H9 (cell line): ENCODE results near the gene LAMB1. TPM values are rescaled to one million over a fixed set of nuclear protein-coding genes. Genes with fewer than 3 reads are reported as not detected.

Experiments used
- DNase-seq: peaks from one replicate; pipeline ENCODE4 v3.0.0-alpha.2; 2017
- H2AFZ ChIP-seq: one replicate; pipeline ENCODE4 v1.6.1; 2013; ENCODE audit warnings: mild to moderate bottlenecking, low read length, control low read depth, moderate library complexity
- H2AK5ac ChIP-seq: 2 replicates; pipeline ENCODE4 v1.6.1; 2013; ENCODE audit warnings: low read length, control low read depth, mixed read lengths; ENCODE audit not compliant: insufficient read length
- H2BK120ac ChIP-seq: one replicate; pipeline ENCODE4 v1.6.1; 2013; ENCODE audit warnings: low read depth, mild to moderate bottlenecking, low read length, control low read depth, inconsistent platforms; ENCODE audit not compliant: poor library complexity, severe bottlenecking
- H2BK12ac ChIP-seq: 2 replicates; pipeline ENCODE4 v1.6.1; 2013; ENCODE audit warnings: low read length, control low read depth, mixed read lengths, low read depth; ENCODE audit not compliant: insufficient read length
- H2BK15ac ChIP-seq: 2 replicates; pipeline ENCODE4 v1.6.1; 2013; ENCODE audit warnings: low read depth, low read length, control low read depth
- H2BK20ac ChIP-seq: one replicate; pipeline ENCODE4 v1.6.1; 2013; ENCODE audit warnings: low read depth, mild to moderate bottlenecking, low read length, control low read depth, inconsistent platforms; ENCODE audit not compliant: poor library complexity, severe bottlenecking
- H2BK5ac ChIP-seq: 2 replicates; pipeline ENCODE4 v1.6.1; 2013; ENCODE audit warnings: low read length, control low read depth, mixed read lengths; ENCODE audit not compliant: insufficient read length
- H3K14ac ChIP-seq: 2 replicates; pipeline ENCODE4 v1.6.1; 2013; ENCODE audit warnings: low read length, control low read depth; ENCODE audit not compliant: insufficient read depth
- H3K18ac ChIP-seq: 2 replicates; pipeline ENCODE4 v1.6.1; 2013; ENCODE audit warnings: low read depth, mild to moderate bottlenecking, mixed read lengths, low read length, control low read depth; ENCODE audit not compliant: insufficient read length
- H3K23ac ChIP-seq: 2 replicates; pipeline ENCODE4 v1.6.1; 2013; ENCODE audit warnings: low read length, control low read depth, mixed read lengths, low read depth; ENCODE audit not compliant: insufficient read length
- H3K23me2 ChIP-seq: 2 replicates; pipeline ENCODE4 v1.6.1; 2013; ENCODE audit warnings: low read depth, mild to moderate bottlenecking, mixed read lengths, low read length, control low read depth; ENCODE audit not compliant: insufficient read length, poor library complexity, severe bottlenecking
- H3K27ac ChIP-seq: 2 replicates; pipeline ENCODE4 v1.5.1; 2013; ENCODE audit warnings: low read length, control low read depth, mixed read lengths, low read depth; ENCODE audit not compliant: insufficient read length
- H3K27me3 ChIP-seq: 2 replicates; pipeline ENCODE4 v1.6.1; 2013; ENCODE audit warnings: low read length, control low read depth, inconsistent platforms; ENCODE audit not compliant: insufficient read depth
- H3K4ac ChIP-seq: 2 replicates; pipeline ENCODE4 v1.6.1; 2013; ENCODE audit warnings: low read depth, mild to moderate bottlenecking, control low read depth, inconsistent platforms, low read length, moderate library complexity
- H3K4me1 ChIP-seq: 2 replicates; pipeline ENCODE4 v1.6.1; 2013; ENCODE audit warnings: low read length, control low read depth, inconsistent platforms; ENCODE audit not compliant: insufficient read depth
- H3K4me2 ChIP-seq: 2 replicates; pipeline ENCODE4 v1.6.1; 2013; ENCODE audit warnings: low read length, control low read depth, mixed read lengths; ENCODE audit not compliant: insufficient read length, insufficient read depth
- H3K56ac ChIP-seq: 2 replicates; pipeline ENCODE4 v1.6.1; 2013; ENCODE audit warnings: low read depth, mild to moderate bottlenecking, mixed read lengths, low read length, control low read depth; ENCODE audit not compliant: insufficient read length
- H3K79me1 ChIP-seq: 2 replicates; pipeline ENCODE4 v1.6.1; 2013; ENCODE audit warnings: low read depth, mild to moderate bottlenecking, moderate library complexity, low read length, control low read depth, inconsistent platforms; ENCODE audit not compliant: insufficient read depth, poor library complexity, severe bottlenecking
- H3K79me2 ChIP-seq: 2 replicates; pipeline ENCODE4 v1.6.1; 2013; ENCODE audit warnings: low read length, control low read depth, inconsistent platforms; ENCODE audit not compliant: insufficient read depth
- H3K9ac ChIP-seq: 2 replicates; pipeline ENCODE4 v1.6.1; 2013; ENCODE audit warnings: low read length, control low read depth, mixed read lengths; ENCODE audit not compliant: insufficient read length; ENCODE audit errors: extremely low read depth
- H3K9me3 ChIP-seq: one replicate; pipeline ENCODE4 v1.6.1; 2013; ENCODE audit warnings: low read depth, low read length, inconsistent platforms; ENCODE audit not compliant: control insufficient read depth
- H3T11ph ChIP-seq: one replicate; pipeline ENCODE4 v1.6.1; 2013; ENCODE audit warnings: mild to moderate bottlenecking, low read length, control low read depth, inconsistent platforms
- H4K20me1 ChIP-seq: one replicate; pipeline ENCODE4 v1.6.1; 2013; ENCODE audit not compliant: control insufficient read depth, insufficient read length, insufficient read depth
- H4K5ac ChIP-seq: 2 replicates; pipeline ENCODE4 v1.6.1; 2013; ENCODE audit warnings: low read depth, mild to moderate bottlenecking, mixed read lengths, low read length, control low read depth; ENCODE audit not compliant: insufficient read length
- H4K8ac ChIP-seq: replicated peaks from 2 replicates; pipeline ENCODE4 v1.6.1; 2013; ENCODE audit warnings: low read length, control low read depth, mixed read lengths, low read depth; ENCODE audit not compliant: insufficient read length
- H4K91ac ChIP-seq: 2 replicates; pipeline ENCODE4 v1.6.1; 2013; ENCODE audit warnings: low read depth, mild to moderate bottlenecking, moderate library complexity, mixed read lengths, low read length, control low read depth; ENCODE audit not compliant: insufficient read length
- H3K27ac Mint-ChIP-seq, 3 experiments: 2 replicates in 2 of 3; 3 replicates in 1 of 3; pipeline ENCODE4 v1.8.0; 2020 to 2021; ENCODE audit warnings: mixed read lengths in 3 of 3, mild to moderate bottlenecking in 1 of 3, moderate library complexity in 1 of 3
- H3K27me3 Mint-ChIP-seq: 2 replicates; pipeline ENCODE4 v1.8.0; 2021; ENCODE audit warnings: low read depth, mild to moderate bottlenecking, moderate library complexity, mixed read lengths
- H3K36me3 Mint-ChIP-seq, 3 experiments: 2 replicates in 2 of 3; 3 replicates in 1 of 3; pipeline ENCODE4 v1.8.0; 2020 to 2021; ENCODE audit warnings: low read depth in 3 of 3, mixed read lengths in 3 of 3; ENCODE audit not compliant: insufficient read depth in 1 of 3
- H3K4me1 Mint-ChIP-seq, 2 experiments: 2 replicates each; pipeline ENCODE4 v1.8.0; 2020; ENCODE audit warnings: mixed read lengths in 2 of 2
- H3K4me3 Mint-ChIP-seq, 2 experiments: 2 replicates in 1 of 2; 3 replicates in 1 of 2; pipeline ENCODE4 v1.8.0; 2020 to 2021; ENCODE audit warnings: mild to moderate bottlenecking in 2 of 2, mixed read lengths in 2 of 2, moderate library complexity in 1 of 2
- H3K9me3 Mint-ChIP-seq, 2 experiments: 2 replicates in 1 of 2; 3 replicates in 1 of 2; pipeline ENCODE4 v1.8.0; 2020; ENCODE audit warnings: mild to moderate bottlenecking in 2 of 2, mixed read lengths in 2 of 2, moderate library complexity in 1 of 2
- CTCF ChIP-seq: fragments of 200-600 bp; sonication (generic); conservative IDR thresholded peaks from 3 replicates; pipeline ENCODE4 v1.8.0; 2021; ENCODE audit warnings: antibody characterized with exemption, mild to moderate bottlenecking
- WGBS: extraction: QIAGEN DNeasy Blood & Tissue Kit; methylation state at CpG from one replicate; pipeline ENCODE4 v1.1.7; 2013; ENCODE audit warnings: missing lambda C conversion rate, low lambda C conversion rate, mixed read lengths; ENCODE audit not compliant: insufficient read length; ENCODE audit errors: extremely low coverage; 5-methylcytosine and 5-hydroxymethylcytosine counted together
- total RNA-seq: library from RNA; stranded (reverse); gene quantifications from 2 replicates; pipeline ENCODE4 v1.2.1, GENCODE V29; 2021

The LAMB1 gene
- total RNA-seq, 1 experiment from 2014 or later = 75.8 TPM

- Histone ChIP-seq H3K56ac (no peak overlapping the region), H2BK12ac (no peak overlapping the region), H2AFZ (no peak overlapping the region), H3K79me2 (no peaks in the 10 kb centered on the region), H2BK5ac (no peak overlapping the region), H4K91ac (no peak overlapping the region), H3K9me3 (no peaks in the 10 kb centered on the region), H2BK20ac (no peak overlapping the region), H3K79me1 (no peaks in the 10 kb centered on the region), H3K23me2 (no peaks in the 10 kb centered on the region), H3K4me2 (no peak overlapping the region), H3K18ac (no peak overlapping the region), H3K27ac (no peak overlapping the region), H3K23ac (no peak overlapping the region), H2BK120ac (no peak overlapping the region), H2BK15ac (no peak overlapping the region), H2AK5ac (no peak overlapping the region), H3K9ac (no peak overlapping the region), H4K8ac (no peak overlapping the region), H3K4me1 (no peaks in the 10 kb centered on the region), H3K14ac (no peak overlapping the region), H4K20me1 (no peaks in the 10 kb centered on the region), H3T11ph (no peak overlapping the region), H3K4ac (no peak overlapping the region), H4K5ac (no peak overlapping the region), H3K27me3 (no peaks in the 10 kb centered on the region)
- Mint-ChIP-seq H3K27me3 (no peaks in the 10 kb centered on the region), H3K4me3 (no peak overlapping the region), H3K4me1 (peaks cover 2 to 6% of the 10 kb centered on the region in 2 experiments; a peak in 3 of 4 replicates), H3K27ac (0 out of 7 replicates have a peak overlapping the region, but pooled peaks of 2 of the 3 experiments have one; percentile 17 to 33), H3K36me3 (peaks cover 3 to 69% (median 22%) of the 10 kb centered on the region in 3 experiments; a peak in 6 of 7 replicates), H3K9me3 (no peaks in the 10 kb centered on the region)
- no peak for TF ChIP-seq CTCF
- no peak for DNase-seq
- no CpG with 5 or more reads among the region's 9 CpGs for WGBS
Measured at GRCh38 chr7:107989618-107990373, 13.2 kb downstream of the LAMB1 start.
